ENCODE results near the gene PEX12.

DNA sequence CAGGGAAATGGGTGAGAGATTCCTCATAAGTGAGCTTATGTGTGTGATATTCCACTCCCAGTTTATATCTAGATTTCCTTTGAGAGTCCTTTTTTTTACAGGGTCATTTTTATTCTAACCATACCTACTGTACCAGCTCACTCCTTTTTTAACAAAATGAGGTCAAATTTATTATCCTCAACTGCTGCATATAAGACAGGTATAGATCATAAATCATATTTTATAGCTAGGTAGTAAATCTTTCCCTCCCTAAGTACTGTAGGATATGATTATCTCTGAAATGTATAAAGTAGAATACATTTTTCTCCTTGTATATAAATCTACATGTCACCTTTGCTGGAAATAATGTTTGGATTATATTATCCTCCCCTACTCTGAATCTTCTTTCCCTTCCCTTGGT is 40.3 kb upstream of the PEX12 start:
- TF ChIP-seq, protein P1, sequence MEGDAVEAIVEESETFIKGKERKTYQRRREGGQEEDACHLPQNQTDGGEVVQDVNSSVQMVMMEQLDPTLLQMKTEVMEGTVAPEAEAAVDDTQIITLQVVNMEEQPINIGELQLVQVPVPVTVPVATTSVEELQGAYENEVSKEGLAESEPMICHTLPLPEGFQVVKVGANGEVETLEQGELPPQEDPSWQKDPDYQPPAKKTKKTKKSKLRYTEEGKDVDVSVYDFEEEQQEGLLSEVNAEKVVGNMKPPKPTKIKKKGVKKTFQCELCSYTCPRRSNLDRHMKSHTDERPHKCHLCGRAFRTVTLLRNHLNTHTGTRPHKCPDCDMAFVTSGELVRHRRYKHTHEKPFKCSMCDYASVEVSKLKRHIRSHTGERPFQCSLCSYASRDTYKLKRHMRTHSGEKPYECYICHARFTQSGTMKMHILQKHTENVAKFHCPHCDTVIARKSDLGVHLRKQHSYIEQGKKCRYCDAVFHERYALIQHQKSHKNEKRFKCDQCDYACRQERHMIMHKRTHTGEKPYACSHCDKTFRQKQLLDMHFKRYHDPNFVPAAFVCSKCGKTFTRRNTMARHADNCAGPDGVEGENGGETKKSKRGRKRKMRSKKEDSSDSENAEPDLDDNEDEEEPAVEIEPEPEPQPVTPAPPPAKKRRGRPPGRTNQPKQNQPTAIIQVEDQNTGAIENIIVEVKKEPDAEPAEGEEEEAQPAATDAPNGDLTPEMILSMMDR (IDR thresholded peaks at IDR 0.05): no peak
- TF ChIP-seq POLR2A (IDR thresholded peaks at IDR 0.05): no peak

Measured in uterus (tissue), 2 donors.